Suprapubic skin (tissue), 4 donors: ENCODE results near the gene TMPRSS4. TPM values are rescaled to one million over a fixed set of nuclear protein-coding genes. Genes with fewer than 3 reads are reported as not detected.

Experiments used
- DNase-seq, 2 donors: peaks; one replicate each; pipeline ENCODE4 v3.0.0-alpha.2; 2019; ENCODE audit warnings: low spot score in 2 of 2
- H3K27ac ChIP-seq: fragments of 200-600 bp; sonication (generic); one replicate; pipeline ENCODE4 v1.5.1; 2019
- H3K27me3 ChIP-seq: fragments of 200-600 bp; sonication (generic); one replicate; pipeline ENCODE4 v1.5.1; 2019
- H3K36me3 ChIP-seq: fragments of 200-600 bp; sonication (generic); one replicate; pipeline ENCODE4 v1.5.1; 2019
- H3K4me1 ChIP-seq: fragments of 200-600 bp; sonication (generic); one replicate; pipeline ENCODE4 v1.5.1; 2019
- H3K4me3 ChIP-seq: fragments of 200-600 bp; sonication (generic); one replicate; pipeline ENCODE4 v1.5.1; 2019; ENCODE audit warnings: mild to moderate bottlenecking
- H3K9me3 ChIP-seq: fragments of 200-600 bp; sonication (generic); one replicate; pipeline ENCODE4 v1.5.1; 2019
- CTCF ChIP-seq, 2 donors: fragments of 200-600 bp in 1 of 2; fragments of 450-650 bp in 1 of 2; sonication (generic) in 1 of 2; IDR thresholded peaks; one replicate each; pipeline ENCODE4 v1.5.1; 2016 to 2019; ENCODE audit warnings: antibody characterized with exemption in 2 of 2, mild to moderate bottlenecking in 1 of 2, moderate library complexity in 1 of 2
- EP300 ChIP-seq: sonication (generic); formaldehyde crosslinking; IDR thresholded peaks from one replicate; pipeline ENCODE4 v1.6.1; 2017; ENCODE audit warnings: antibody characterized with exemption
- POLR2A ChIP-seq, 2 donors: fragments of 450-650 bp; IDR thresholded peaks; one replicate each; pipeline ENCODE4 v1.6.1; 2017; ENCODE audit warnings: antibody characterized with exemption in 2 of 2, mild to moderate bottlenecking in 2 of 2, moderate library complexity in 2 of 2
- POLR2AphosphoS5 ChIP-seq, 3 donors: sonication (generic); formaldehyde crosslinking; IDR thresholded peaks; one replicate each; pipeline ENCODE4 v1.6.1; 2017; ENCODE audit warnings: antibody characterized with exemption in 3 of 3
- WGBS: methylation state at CpG from one replicate; pipeline ENCODE4 v1.1.5; 2018; 5-methylcytosine and 5-hydroxymethylcytosine counted together
- total RNA-seq, 4 donors: library from RNA; depleted of rRNA; stranded (reverse); fragments of >200 nt; gene quantifications; one replicate each; pipeline ENCODE4 v1.1.0, GENCODE V29; 2016

Gene TMPRSS4
- total RNA-seq = 10 to 100 TPM in 1 of 4 donors, 1 to 10 TPM in 3; 1.6 to 17.0 (median 2.4) TPM

DNA sequence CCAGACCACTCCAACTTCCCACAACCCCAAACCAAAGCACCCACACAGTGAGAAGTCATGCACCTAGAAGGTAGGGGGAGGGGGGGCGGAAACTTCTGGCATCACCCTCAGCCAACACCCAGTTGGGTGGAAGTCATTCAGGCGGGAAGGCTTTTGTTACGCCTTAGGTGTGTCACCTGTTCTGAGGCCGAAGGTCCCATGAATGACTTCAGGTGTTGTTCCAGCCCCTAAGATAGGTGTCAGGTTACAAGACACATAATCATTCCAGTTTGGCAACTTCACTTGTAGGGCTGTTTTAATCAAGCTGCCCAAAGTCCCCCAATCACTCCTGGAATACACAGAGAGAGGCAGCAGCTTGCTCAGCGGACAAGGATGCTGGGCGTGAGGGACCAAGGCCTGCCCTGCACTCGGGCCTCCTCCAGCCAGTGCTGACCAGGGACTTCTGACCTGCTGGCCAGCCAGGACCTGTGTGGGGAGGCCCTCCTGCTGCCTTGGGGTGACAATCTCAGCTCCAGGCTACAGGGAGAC, at the start of gene TMPRSS4:
TSS of gene TMPRSS4 (plus strand) at position 325 of the 528 bp plus-strand sequence. CDS start 225 bp downstream, outside the sequence.
- Histone ChIP-seq H3K4me1 (peaks cover 30% of the 10 kb centered on the region), H3K4me3 (no peak within 1 kb of the TSS), H3K9me3 (no peaks in the 10 kb centered on the region), H3K27ac (no peak within 1 kb of the TSS), H3K27me3 (peaks cover 17% of the 10 kb centered on the region), H3K36me3 (no peaks in the 10 kb centered on the region)
- no peak for DNase-seq
- 58% methylated on average over 7 of the region's 7 CpGs for WGBS
- no peak for TF ChIP-seq CTCF (IDR thresholded peaks at IDR 0.05)
- no peak for TF ChIP-seq EP300
- no peak for TF ChIP-seq POLR2A (IDR thresholded peaks at IDR 0.05)
- TF ChIP-seq POLR2AphosphoS5 (IDR thresholded peaks at IDR 0.05) = no peak

DNA sequence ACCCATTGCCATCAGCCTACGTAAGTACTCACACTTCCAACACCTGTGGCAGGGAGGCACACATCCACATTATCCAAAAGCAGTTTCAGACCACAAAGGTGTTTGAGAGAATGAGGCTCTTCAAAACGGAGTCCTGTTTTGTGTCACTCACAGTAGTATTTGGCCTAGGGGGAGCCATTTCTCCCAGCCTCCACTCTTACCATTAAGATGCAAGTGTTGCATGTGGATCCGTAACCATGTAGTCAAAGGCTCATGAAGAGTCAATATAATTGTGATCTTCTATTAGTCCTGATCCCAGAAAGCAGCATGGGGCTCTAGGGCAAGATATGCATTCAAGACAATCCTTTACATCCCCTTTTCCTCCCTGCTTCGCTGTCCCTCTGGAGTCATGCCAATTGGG, 49.2 kb upstream of the TMPRSS4 start:
- H3K36me3 ChIP-seq = no peaks in the 10 kb centered on the region
- no peaks in the 10 kb centered on the region for H3K27me3 ChIP-seq
- DNase-seq = no peak
- H3K4me1 ChIP-seq = no peaks in the 10 kb centered on the region
- WGBS = 97% methylated on average over 4 of the region's 4 CpGs
- TF ChIP-seq CTCF (IDR thresholded peaks at IDR 0.05) (no peak), POLR2AphosphoS5 (IDR thresholded peaks at IDR 0.05) (no peak), EP300 (no peak), POLR2A (IDR thresholded peaks at IDR 0.05) (no peak)
- no peaks in the 10 kb centered on the region for H3K9me3 ChIP-seq
- no peak overlapping the region for H3K4me3 ChIP-seq
- no peak overlapping the region for H3K27ac ChIP-seq

GRCh38 chr11:118028626-118029025, 48.3 kb upstream of the TMPRSS4 start:
- Histone ChIP-seq H3K9me3 (no peaks in the 10 kb centered on the region), H3K36me3 (no peaks in the 10 kb centered on the region), H3K27ac (no peak overlapping the region), H3K4me3 (no peak overlapping the region), H3K4me1 (no peaks in the 10 kb centered on the region), H3K27me3 (no peaks in the 10 kb centered on the region)
- WGBS = 62% methylated on average over 3 of the region's 3 CpGs
- DNase-seq = no peak
- TF ChIP-seq POLR2A (IDR thresholded peaks at IDR 0.05) = no peak
- TF ChIP-seq POLR2AphosphoS5 (IDR thresholded peaks at IDR 0.05) = no peak
- no peak for TF ChIP-seq EP300
- no peak for TF ChIP-seq CTCF (IDR thresholded peaks at IDR 0.05)

DNA sequence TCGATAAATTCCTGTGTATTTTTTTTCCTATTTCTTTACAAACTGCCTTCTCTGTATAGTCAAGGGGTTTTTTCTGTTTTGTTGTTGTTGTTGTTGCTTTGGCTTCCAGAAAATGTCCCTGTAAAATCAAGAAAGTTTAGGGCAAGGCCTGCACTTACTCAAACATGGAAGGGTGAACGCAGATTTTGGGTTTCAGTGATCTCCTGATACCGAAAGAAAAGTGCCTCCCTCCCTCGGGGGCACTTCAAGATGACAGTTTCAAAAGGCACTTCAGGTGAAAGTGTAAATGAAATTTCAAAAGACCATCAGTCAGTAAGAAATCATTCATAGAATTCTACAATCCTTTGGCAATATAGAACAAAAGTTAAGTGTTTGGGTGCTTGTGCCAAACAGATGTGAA, 43.4 kb upstream of the TMPRSS4 start:
- Histone ChIP-seq H3K9me3 (no peaks in the 10 kb centered on the region), H3K36me3 (no peaks in the 10 kb centered on the region), H3K4me3 (no peak overlapping the region), H3K4me1 (no peaks in the 10 kb centered on the region), H3K27me3 (peaks cover 3% of the 10 kb centered on the region), H3K27ac (no peak overlapping the region)
- no peak for TF ChIP-seq CTCF (IDR thresholded peaks at IDR 0.05)
- TF ChIP-seq POLR2AphosphoS5 (IDR thresholded peaks at IDR 0.05) = no peak
- TF ChIP-seq POLR2A (IDR thresholded peaks at IDR 0.05) = no peak
- no peak for TF ChIP-seq EP300
- 61% methylated on average over 4 of the region's 4 CpGs for WGBS
- no peak for DNase-seq

DNA sequence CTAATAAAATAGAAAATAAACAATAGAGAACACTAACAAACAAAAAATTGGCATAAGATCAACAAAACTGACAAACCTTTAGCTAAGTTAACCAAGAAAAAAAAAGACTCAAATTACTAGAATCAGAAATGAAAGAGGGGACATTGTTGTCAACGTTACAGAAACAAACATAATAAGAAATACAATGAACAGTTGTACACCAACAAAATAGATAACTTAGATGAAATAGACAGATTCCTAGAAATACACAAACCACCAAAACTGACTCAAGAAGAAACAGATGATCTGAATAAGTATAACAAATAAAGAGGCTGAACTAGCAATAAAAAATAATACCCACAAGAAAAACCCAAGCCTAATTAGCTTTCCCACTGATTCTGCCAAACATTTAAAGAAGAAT, 34.7 kb upstream of the TMPRSS4 start:
- WGBS = 67% methylated on average over 1 of the region's 1 CpG
- no peak for DNase-seq

More for the DNA sequence above, 34.7 kb upstream of the TMPRSS4 start:
- Histone ChIP-seq H3K4me3 (no peak overlapping the region), H3K27ac (no peak overlapping the region), H3K27me3 (no peaks in the 10 kb centered on the region), H3K9me3 (no peaks in the 10 kb centered on the region), H3K4me1 (peaks cover 20% of the 10 kb centered on the region), H3K36me3 (no peaks in the 10 kb centered on the region)
- TF ChIP-seq POLR2AphosphoS5 (IDR thresholded peaks at IDR 0.05) = no peak
- no peak for TF ChIP-seq EP300
- no peak for TF ChIP-seq CTCF (IDR thresholded peaks at IDR 0.05)
- TF ChIP-seq POLR2A (IDR thresholded peaks at IDR 0.05) = no peak
